ENCODE data around the gene DAB1.

Gene DAB1

GRCh38 chr1:57157818-57158603, 265.8 kb downstream of the DAB1 start:
- no peak for DNase-seq

- DNase-seq, result no peak
Measured at GRCh38 chr1:57156907-57157306, 267.0 kb downstream of the DAB1 start.

GRCh38 chr1:57146100-57146499, 277.8 kb downstream of the DAB1 start:
- DNase-seq, result no peak

GRCh38 chr1:57142999-57143398, 280.9 kb downstream of the DAB1 start:
- DNase-seq, result no peak

GRCh38 chr1:57142169-57142568, 281.7 kb downstream of the DAB1 start:
- no peak for DNase-seq

GRCh38 chr1:57138432-57139078, 285.3 kb downstream of the DAB1 start:
- no peak for DNase-seq

GRCh38 chr1:57137980-57138379, 285.9 kb downstream of the DAB1 start:
- DNase-seq, result no peak

- no peak for DNase-seq
Measured at GRCh38 chr1:57134803-57135202, 289.1 kb downstream of the DAB1 start.

GRCh38 chr1:57133686-57134085, 290.2 kb downstream of the DAB1 start:
- no peak for DNase-seq

- no peak for DNase-seq
Measured at GRCh38 chr1:57132993-57133622, 290.8 kb downstream of the DAB1 start.

GRCh38 chr1:57131701-57132394, 292.0 kb downstream of the DAB1 start:
- DNase-seq, result no peak

GRCh38 chr1:57131257-57131656, 292.6 kb downstream of the DAB1 start:
- no peak for DNase-seq

- DNase-seq, result no peak
Measured at GRCh38 chr1:57129865-57130264, 294.0 kb downstream of the DAB1 start.

- no peak for DNase-seq
Measured at GRCh38 chr1:57127976-57128375, 295.9 kb downstream of the DAB1 start.

GRCh38 chr1:57124768-57125446, 299.0 kb downstream of the DAB1 start:
- no peak for DNase-seq

- DNase-seq, result no peak
Measured at GRCh38 chr1:57124170-57124569, 299.7 kb downstream of the DAB1 start.

- DNase-seq, result no peak
Measured at GRCh38 chr1:57122031-57122430, 301.8 kb downstream of the DAB1 start.

- DNase-seq, result no peak
Measured at GRCh38 chr1:57118948-57119603, 304.8 kb downstream of the DAB1 start.

- DNase-seq, result no peak
Measured at GRCh38 chr1:57117753-57118152, 306.1 kb downstream of the DAB1 start.

- DNase-seq, result no peak
Measured at GRCh38 chr1:57116871-57117270, 307.0 kb downstream of the DAB1 start.

- no peak for DNase-seq
Measured at GRCh38 chr1:57115030-57115614, 308.7 kb downstream of the DAB1 start.

- no peak for DNase-seq
Measured at GRCh38 chr1:57112148-57112547, 311.7 kb downstream of the DAB1 start.
